H1 (cell line): ENCODE measurements around the gene THBS4.

Experiments
- BRCA1 ChIP-seq: IDR thresholded peaks from 2 replicates; pipeline ENCODE4 v1.6.1; 2012; ENCODE audit warnings: low read depth, low read length, improper control_type of control experiment
- EP300 ChIP-seq, 2 experiments: IDR thresholded peaks; 1 replicate in 1 of 2; 2 replicates in 1 of 2; pipeline ENCODE4 v1.6.1; 2011 to 2012; ENCODE audit warnings: low read depth in 2 of 2, low read length in 2 of 2, mild to moderate bottlenecking in 2 of 2, borderline replicate concordance in 1 of 2, inconsistent platforms in 1 of 2, moderate library complexity in 1 of 2
- EZH2 ChIP-seq: fragments of 200-600 bp; sonication (generic); IDR thresholded peaks from 2 replicates; pipeline ENCODE4 v1.7.1; 2012; ENCODE audit warnings: low read depth, mild to moderate bottlenecking, moderate library complexity, low read length, inconsistent platforms; ENCODE audit not compliant: severe bottlenecking
- POLR2A ChIP-seq, 2 experiments: IDR thresholded peaks; 1 replicate in 1 of 2; 2 replicates in 1 of 2; pipeline ENCODE4 v1.6.1; 2011; ENCODE audit warnings: low read depth in 2 of 2, low read length in 2 of 2, mild to moderate bottlenecking in 2 of 2; ENCODE audit errors: control extremely low read depth in 1 of 2
- POLR2AphosphoS5 ChIP-seq: IDR thresholded peaks from 2 replicates; pipeline ENCODE4 v1.6.1; 2011; ENCODE audit warnings: low read depth, low read length
- RAD21 ChIP-seq, 2 experiments: IDR thresholded peaks in 1 of 2; conservative IDR thresholded peaks in 1 of 2; 2 replicates each; pipeline ENCODE4 v1.6.1; 2011; ENCODE audit warnings: low read depth in 2 of 2, low read length in 2 of 2, improper control_type of control experiment in 1 of 2, inconsistent platforms in 1 of 2, mild to moderate bottlenecking in 1 of 2, moderate library complexity in 1 of 2
- RFX5 ChIP-seq: IDR thresholded peaks from 2 replicates; pipeline ENCODE4 v1.6.1; 2011; ENCODE audit warnings: low read depth, low read length, improper control_type of control experiment, borderline replicate concordance
- SRF ChIP-seq: IDR thresholded peaks from 2 replicates; pipeline ENCODE4 v1.6.1; 2011; ENCODE audit warnings: mild to moderate bottlenecking, low read depth, low read length, moderate library complexity
- TAF1 ChIP-seq: IDR thresholded peaks from 2 replicates; pipeline ENCODE4 v1.6.1; 2011; ENCODE audit warnings: mild to moderate bottlenecking, low read depth, low read length
- TEAD4 ChIP-seq: IDR thresholded peaks from 2 replicates; pipeline ENCODE4 v1.6.1; 2012; ENCODE audit warnings: low read depth, low read length, inconsistent platforms, mixed read lengths
- ZNF274 ChIP-seq: IDR thresholded peaks from 2 replicates; pipeline ENCODE4 v1.7.0; 2012; ENCODE audit warnings: low read length, borderline replicate concordance; ENCODE audit errors: extremely low read depth
- TF ChIP-seq, protein P1 (sequence below), 3 experiments: IDR thresholded peaks; 1 replicate in 2 of 3; 2 replicates in 1 of 3; pipeline versions ENCODE4 v1.5.1 to v1.6.1; 2011; ENCODE audit warnings: low read length in 3 of 3, mild to moderate bottlenecking in 3 of 3, inconsistent platforms in 2 of 3, low read depth in 1 of 3, moderate library complexity in 1 of 3; ENCODE audit not compliant: insufficient read depth in 1 of 3; ENCODE audit errors: control extremely low read depth in 1 of 3
- TF ChIP-seq, protein P2 (sequence below): IDR thresholded peaks from 2 replicates; pipeline ENCODE4 v1.6.1; 2012; ENCODE audit warnings: low read length, inconsistent platforms

DNA sequence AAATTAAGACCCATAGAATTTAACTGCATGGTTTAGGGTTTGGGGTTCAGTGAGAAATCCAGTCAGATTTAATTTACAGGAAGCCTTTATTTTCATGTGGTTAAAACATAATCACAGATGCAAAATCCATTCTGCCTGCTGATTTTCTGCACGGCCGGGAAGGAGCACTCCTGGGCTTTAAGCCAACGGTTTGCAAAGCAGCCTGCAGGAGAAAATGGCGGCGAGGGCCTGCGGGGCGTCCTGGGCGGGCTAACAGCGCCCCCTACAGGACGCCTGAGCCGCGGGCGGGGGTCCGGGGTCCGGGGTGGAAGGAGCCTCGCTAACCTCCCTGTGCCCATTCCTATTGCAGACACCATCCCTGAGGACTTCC, 47.6 kb downstream of the THBS4 start:
- TF ChIP-seq SRF (no peak), RFX5 (no peak), EP300 (IDR thresholded peaks at IDR 0.05; ENCODE audit: borderline replicate concordance in 1 of 2, low read depth in 2 of 2, low read length in 2 of 2) (0 out of 3 replicates have a peak, but pooled peaks of 1 of the 2 experiments have one; percentile 14), RAD21 (IDR thresholded peaks at IDR 0.05 in 1 of 2, conservative IDR thresholded peaks at IDR 0.05 in 1 of 2; ENCODE audit: low read depth in 2 of 2, low read length in 2 of 2) (peak; percentile 89 to 90), POLR2A (IDR thresholded peaks at IDR 0.05; ENCODE audit: control extremely low read depth in 1 of 2, low read depth in 2 of 2, low read length in 2 of 2) (no peak), TAF1 (no peak), BRCA1 (no peak), ZNF274 (no peak), TEAD4 (no peak), EZH2 (no peak), POLR2AphosphoS5 (no peak)
- TF ChIP-seq, protein P1, sequence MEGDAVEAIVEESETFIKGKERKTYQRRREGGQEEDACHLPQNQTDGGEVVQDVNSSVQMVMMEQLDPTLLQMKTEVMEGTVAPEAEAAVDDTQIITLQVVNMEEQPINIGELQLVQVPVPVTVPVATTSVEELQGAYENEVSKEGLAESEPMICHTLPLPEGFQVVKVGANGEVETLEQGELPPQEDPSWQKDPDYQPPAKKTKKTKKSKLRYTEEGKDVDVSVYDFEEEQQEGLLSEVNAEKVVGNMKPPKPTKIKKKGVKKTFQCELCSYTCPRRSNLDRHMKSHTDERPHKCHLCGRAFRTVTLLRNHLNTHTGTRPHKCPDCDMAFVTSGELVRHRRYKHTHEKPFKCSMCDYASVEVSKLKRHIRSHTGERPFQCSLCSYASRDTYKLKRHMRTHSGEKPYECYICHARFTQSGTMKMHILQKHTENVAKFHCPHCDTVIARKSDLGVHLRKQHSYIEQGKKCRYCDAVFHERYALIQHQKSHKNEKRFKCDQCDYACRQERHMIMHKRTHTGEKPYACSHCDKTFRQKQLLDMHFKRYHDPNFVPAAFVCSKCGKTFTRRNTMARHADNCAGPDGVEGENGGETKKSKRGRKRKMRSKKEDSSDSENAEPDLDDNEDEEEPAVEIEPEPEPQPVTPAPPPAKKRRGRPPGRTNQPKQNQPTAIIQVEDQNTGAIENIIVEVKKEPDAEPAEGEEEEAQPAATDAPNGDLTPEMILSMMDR (IDR thresholded peaks at IDR 0.05; ENCODE audit: control extremely low read depth in 1 of 3, insufficient read depth in 1 of 3, low read depth in 1 of 3, low read length in 3 of 3), result peak; percentile 72 to 95 (median 79)
- TF ChIP-seq, protein P2, sequence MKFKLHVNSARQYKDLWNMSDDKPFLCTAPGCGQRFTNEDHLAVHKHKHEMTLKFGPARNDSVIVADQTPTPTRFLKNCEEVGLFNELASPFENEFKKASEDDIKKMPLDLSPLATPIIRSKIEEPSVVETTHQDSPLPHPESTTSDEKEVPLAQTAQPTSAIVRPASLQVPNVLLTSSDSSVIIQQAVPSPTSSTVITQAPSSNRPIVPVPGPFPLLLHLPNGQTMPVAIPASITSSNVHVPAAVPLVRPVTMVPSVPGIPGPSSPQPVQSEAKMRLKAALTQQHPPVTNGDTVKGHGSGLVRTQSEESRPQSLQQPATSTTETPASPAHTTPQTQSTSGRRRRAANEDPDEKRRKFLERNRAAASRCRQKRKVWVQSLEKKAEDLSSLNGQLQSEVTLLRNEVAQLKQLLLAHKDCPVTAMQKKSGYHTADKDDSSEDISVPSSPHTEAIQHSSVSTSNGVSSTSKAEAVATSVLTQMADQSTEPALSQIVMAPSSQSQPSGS, result no peak
